HG02943 (cell line): ENCODE measurements around the gene DNAI2.

Experiments
- ATAC-seq: cut with Tn5 transposase; IDR thresholded peaks from one replicate; pipeline ENCODE4 v1.9.1; 2021; ENCODE audit warnings: mild to moderate bottlenecking, low read depth, moderate library complexity; ENCODE audit not compliant: unreplicated experiment

DNAI2 gene

GRCh38 chr17:74274060-74274708 lies at the start of gene DNAI2:
Gene DNAI2 (plus strand): TSS chr17:74274234. CDS start chr17:74281818, 7,584 bp downstream.
- ATAC-seq: no peak

- no peak for ATAC-seq
Measured at GRCh38 chr17:74224959-74225725, 48.9 kb upstream of the DNAI2 start.

- no peak for ATAC-seq
Measured at GRCh38 chr17:74226252-74226651, 47.8 kb upstream of the DNAI2 start.

GRCh38 chr17:74227271-74228080 lies 46.6 kb upstream of the DNAI2 start:
- ATAC-seq: no peak

GRCh38 chr17:74228306-74228978 lies 45.6 kb upstream of the DNAI2 start:
- ATAC-seq: no peak

GRCh38 chr17:74230896-74231295 lies 43.1 kb upstream of the DNAI2 start:
- no peak for ATAC-seq

GRCh38 chr17:74231928-74232907 lies 41.8 kb upstream of the DNAI2 start:
- ATAC-seq: no peak

GRCh38 chr17:74233937-74234336 lies 40.1 kb upstream of the DNAI2 start:
- no peak for ATAC-seq

GRCh38 chr17:74234486-74234885 lies 39.5 kb upstream of the DNAI2 start:
- no peak for ATAC-seq

GRCh38 chr17:74235040-74235581 lies 38.9 kb upstream of the DNAI2 start:
- ATAC-seq: no peak

- ATAC-seq: no peak
Measured at GRCh38 chr17:74235911-74236371, 38.1 kb upstream of the DNAI2 start.

GRCh38 chr17:74237321-74237720 lies 36.7 kb upstream of the DNAI2 start:
- no peak for ATAC-seq

- ATAC-seq: no peak
Measured at GRCh38 chr17:74239172-74239571, 34.9 kb upstream of the DNAI2 start.

GRCh38 chr17:74240618-74241205 lies 33.3 kb upstream of the DNAI2 start:
- ATAC-seq: no peak

GRCh38 chr17:74241431-74241830 lies 32.6 kb upstream of the DNAI2 start:
- no peak for ATAC-seq

- no peak for ATAC-seq
Measured at GRCh38 chr17:74241847-74242246, 32.2 kb upstream of the DNAI2 start.

- no peak for ATAC-seq
Measured at GRCh38 chr17:74243013-74243755, 30.9 kb upstream of the DNAI2 start.

GRCh38 chr17:74244128-74244527 lies 29.9 kb upstream of the DNAI2 start:
- no peak for ATAC-seq
